Measurements from ENCODE around the gene SLC8A3. TPM values are rescaled to one million over a fixed set of nuclear protein-coding genes. Genes with fewer than 3 reads are reported as not detected.

Gene SLC8A3
- total and polyA plus RNA-seq, 2 of the 13 experiments (the other 11 are each of a cell fraction or from before 2014, with no cell fraction given): 0.01 to 0.02 TPM

- FAIRE-seq (no peak), ATAC-seq (no peak), DNase-seq (ENCODE audit: low spot score) (no peak)
- CTCF ChIA-PET (ENCODE audit: low intra/inter-chr PET ratio, low total read pairs): no interaction called here
- no peaks in the 10 kb centered on the region for H3K36me3 ChIP-seq (replicated peaks in 1 of 2; ENCODE audit: control insufficient read depth in 1 of 2, insufficient read depth in 2 of 2, low read length in 2 of 2)
- peaks cover 2 to 20% of the 10 kb centered on the region in 2 experiments; a peak in 3 of 5 replicates for H3K27me3 ChIP-seq (ENCODE audit: control insufficient read depth in 1 of 2, insufficient read depth in 2 of 2, low read length in 2 of 2)
- no peak overlapping the region for H3K4me3 ChIP-seq (replicated peaks in 1 of 3; ENCODE audit: insufficient read depth in 1 of 3, low read depth in 2 of 3, low read length in 3 of 3)
- no peak overlapping the region for H3K27ac ChIP-seq (ENCODE audit: extremely low read length, insufficient read depth, low read length)
- no peaks in the 10 kb centered on the region for H3K9me3 ChIP-seq (ENCODE audit: low read length)
- WGBS (ENCODE audit: low lambda C conversion rate): 0% methylated on average over 5 of the region's 5 CpGs
- no peak overlapping the region for H2AFZ ChIP-seq (ENCODE audit: low read length)
- H3K4me1 ChIP-seq (ENCODE audit: insufficient read depth, low read length): no peaks in the 10 kb centered on the region
- H4K20me1 ChIP-seq (ENCODE audit: insufficient read depth, low read length): no peaks in the 10 kb centered on the region
- intact Hi-C loops (cut with micrococcal nuclease; ENCODE audit: unreplicated experiment) (no loop called here), in situ Hi-C loops (cut with HindIII; ENCODE audit: extremely low pct_ligation_motif_present, low pct_unique_long_range_greater_than_20kb) (no loop called here)
- BruUV-seq (replicated peaks): no TSS peak
- TF ChIP-seq NRL (CRISPR knock-in tag; IDR thresholded peaks at IDR 0.05; ENCODE audit: borderline replicate concordance) (no peak), ZNF788 (CRISPR knock-in tag; IDR thresholded peaks at IDR 0.05; ENCODE audit: borderline replicate concordance) (no peak), AFF4 (CRISPR knock-in tag; IDR thresholded peaks at IDR 0.05) (no peak), PBX3 (CRISPR knock-in tag; IDR thresholded peaks at IDR 0.05; ENCODE audit: borderline replicate concordance) (no peak), SP5 (CRISPR knock-in tag; IDR thresholded peaks at IDR 0.05; ENCODE audit: borderline replicate concordance, low read depth) (no peak)
- no peak overlapping the region for H3K4me2 ChIP-seq (ENCODE audit: low read depth, low read length)
- H3K9ac ChIP-seq (ENCODE audit: insufficient read depth, low read depth, low read length): no peak overlapping the region
- POLR2A ChIA-PET: no interaction called here
- no peaks in the 10 kb centered on the region for H3K79me2 ChIP-seq (ENCODE audit: insufficient read depth, low read length)
These were observed 49.4 kb downstream of the SLC8A3 start for GRCh38 chr14:70139384-70139783.
